ENCODE measurements around the gene SHB.

- no peak for TF ChIP-seq CTCF (IDR thresholded peaks at IDR 0.05)
- no peak for TF ChIP-seq ZFX (IDR thresholded peaks at IDR 0.05; ENCODE audit: borderline replicate concordance)
These were observed 45.4 kb downstream of the SHB start for GRCh38 chr9:38023661-38024035.

Data from 22Rv1 (cell line).